HEK293 (cell line): Measurements from ENCODE around the gene NEAT1.

Source experiments
- CTCF ChIP-seq: fragments of 450-650 bp; formaldehyde crosslinking; IDR thresholded peaks from 2 replicates; pipeline ENCODE4 v1.5.1; 2016; ENCODE audit warnings: missing biosample characterization, missing genetic modification characterization
- KLF7 ChIP-seq: fragments of 450-650 bp; formaldehyde crosslinking; IDR thresholded peaks from 2 replicates; pipeline ENCODE4 v1.5.1; 2016; ENCODE audit warnings: missing biosample characterization, missing genetic modification characterization, borderline replicate concordance
- ZNF398 ChIP-seq: fragments of 450-650 bp; formaldehyde crosslinking; IDR thresholded peaks from 2 replicates; pipeline ENCODE4 v1.5.1; 2017; ENCODE audit warnings: missing biosample characterization, missing genetic modification characterization
- ZNF791 ChIP-seq: fragments of 450-650 bp; formaldehyde crosslinking; IDR thresholded peaks from 2 replicates; pipeline ENCODE4 v1.5.1; 2016; ENCODE audit warnings: missing biosample characterization, missing genetic modification characterization
- ZNF830 ChIP-seq: fragments of 450-650 bp; IDR thresholded peaks from 2 replicates; pipeline ENCODE4 v1.5.0; 2018; ENCODE audit warnings: missing biosample characterization, missing genetic modification characterization, low read depth, mild to moderate bottlenecking, moderate library complexity

GRCh38 chr11:65404210-65404609 lies 18.4 kb upstream of the NEAT1 start:
- TF ChIP-seq ZNF398 (tag by site-specific recombination) (no peak), ZNF830 (tag by site-specific recombination) (no peak), KLF7 (no peak), ZNF791 (no peak), CTCF (no peak)
